GM23338 (cell line): Measurements from ENCODE around the gene CTDSPL.

Source experiments
- CREB1 ChIP-seq: fragments of 250-450 bp; sonication (Bioruptor Pico); IDR thresholded peaks from 2 replicates; pipeline ENCODE4 v1.5.0; 2020; ENCODE audit warnings: low read depth, mild to moderate bottlenecking, moderate library complexity
- EZH2 ChIP-seq: fragments of 200-600 bp; sonication (generic); IDR thresholded peaks from one replicate; pipeline ENCODE4 v1.8.0; 2017; ENCODE audit warnings: antibody characterized with exemption, mild to moderate bottlenecking, low read depth; ENCODE audit not compliant: unreplicated experiment
- EZH2phosphoT487 ChIP-seq: fragments of 200-600 bp; sonication (generic); IDR thresholded peaks from one replicate; pipeline ENCODE4 v1.8.1; 2018; ENCODE audit warnings: antibody characterized with exemption; ENCODE audit not compliant: unreplicated experiment
- JUNB ChIP-seq: IDR thresholded peaks from one replicate; pipeline ENCODE4 v1.6.1; 2016; ENCODE audit warnings: antibody characterized with exemption; ENCODE audit not compliant: unreplicated experiment
- NANOG ChIP-seq: IDR thresholded peaks from 2 replicates; pipeline ENCODE4 v1.6.1; 2016; ENCODE audit warnings: antibody characterized with exemption, borderline replicate concordance
- POLR2AphosphoS5 ChIP-seq: IDR thresholded peaks from 2 replicates; pipeline ENCODE4 v1.6.1; 2016; ENCODE audit warnings: antibody characterized with exemption, low read depth
- ZNF114 ChIP-seq: fragments of 250-450 bp; sonication (Bioruptor Pico); IDR thresholded peaks from 2 replicates; pipeline ENCODE4 v1.5.0; 2020; ENCODE audit warnings: mild to moderate bottlenecking, moderate library complexity
- ZNF331 ChIP-seq: fragments of 250-450 bp; sonication (Bioruptor Pico); IDR thresholded peaks from 2 replicates; pipeline ENCODE4 v1.5.0; 2020; ENCODE audit warnings: low read depth, mild to moderate bottlenecking, moderate library complexity
- TF ChIP-seq, protein P1 (sequence below): fragments of 250-450 bp; sonication (Bioruptor Pico); IDR thresholded peaks from 2 replicates; pipeline ENCODE4 v1.5.0; 2020; ENCODE audit warnings: mild to moderate bottlenecking, moderate library complexity
- TF ChIP-seq, protein P2 (sequence below): IDR thresholded peaks from one replicate; pipeline ENCODE4 v1.6.1; 2018; ENCODE audit warnings: antibody characterized with exemption; ENCODE audit not compliant: unreplicated experiment
- TF ChIP-seq, protein P3 (sequence below), 2 experiments: fragments of 200-600 bp in 1 of 2; sonication (generic) in 1 of 2; conservative IDR thresholded peaks; 2 replicates each; pipeline versions ENCODE4 v1.5.1 to v1.6.1; 2016 to 2017; ENCODE audit warnings: antibody characterized with exemption in 2 of 2, low read depth in 2 of 2, mild to moderate bottlenecking in 2 of 2, moderate library complexity in 1 of 2
- TF ChIP-seq, protein P4 (sequence below): IDR thresholded peaks from 2 replicates; pipeline ENCODE4 v1.6.1; 2016; ENCODE audit warnings: antibody characterized with exemption

DNA sequence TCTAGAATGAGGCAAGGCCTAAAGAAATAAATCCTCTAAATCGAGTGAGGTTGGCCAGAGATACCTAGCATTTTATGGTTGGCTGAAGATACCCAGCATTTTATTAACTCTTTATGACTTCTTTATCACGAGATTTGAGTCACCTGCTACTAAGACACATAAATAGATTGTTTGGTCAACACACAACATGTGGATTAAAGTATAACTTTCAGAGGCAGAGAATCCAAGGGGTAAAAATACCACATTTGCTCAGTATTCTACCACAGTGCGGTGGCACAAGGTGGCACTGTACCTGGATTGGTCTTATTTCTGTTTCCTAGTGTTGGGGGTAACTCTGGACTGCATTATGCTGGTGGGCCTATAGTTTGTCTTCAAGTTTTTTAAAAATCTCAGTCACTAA lies 102.0 kb downstream of the CTDSPL start:
- TF ChIP-seq POLR2AphosphoS5 (no peak), JUNB (no peak), EZH2 (no peak), CREB1 (no peak), EZH2phosphoT487 (no peak), NANOG (no peak), ZNF331 (CRISPR knock-in tag) (no peak), ZNF114 (CRISPR knock-in tag) (no peak)
- TF ChIP-seq, protein P1, sequence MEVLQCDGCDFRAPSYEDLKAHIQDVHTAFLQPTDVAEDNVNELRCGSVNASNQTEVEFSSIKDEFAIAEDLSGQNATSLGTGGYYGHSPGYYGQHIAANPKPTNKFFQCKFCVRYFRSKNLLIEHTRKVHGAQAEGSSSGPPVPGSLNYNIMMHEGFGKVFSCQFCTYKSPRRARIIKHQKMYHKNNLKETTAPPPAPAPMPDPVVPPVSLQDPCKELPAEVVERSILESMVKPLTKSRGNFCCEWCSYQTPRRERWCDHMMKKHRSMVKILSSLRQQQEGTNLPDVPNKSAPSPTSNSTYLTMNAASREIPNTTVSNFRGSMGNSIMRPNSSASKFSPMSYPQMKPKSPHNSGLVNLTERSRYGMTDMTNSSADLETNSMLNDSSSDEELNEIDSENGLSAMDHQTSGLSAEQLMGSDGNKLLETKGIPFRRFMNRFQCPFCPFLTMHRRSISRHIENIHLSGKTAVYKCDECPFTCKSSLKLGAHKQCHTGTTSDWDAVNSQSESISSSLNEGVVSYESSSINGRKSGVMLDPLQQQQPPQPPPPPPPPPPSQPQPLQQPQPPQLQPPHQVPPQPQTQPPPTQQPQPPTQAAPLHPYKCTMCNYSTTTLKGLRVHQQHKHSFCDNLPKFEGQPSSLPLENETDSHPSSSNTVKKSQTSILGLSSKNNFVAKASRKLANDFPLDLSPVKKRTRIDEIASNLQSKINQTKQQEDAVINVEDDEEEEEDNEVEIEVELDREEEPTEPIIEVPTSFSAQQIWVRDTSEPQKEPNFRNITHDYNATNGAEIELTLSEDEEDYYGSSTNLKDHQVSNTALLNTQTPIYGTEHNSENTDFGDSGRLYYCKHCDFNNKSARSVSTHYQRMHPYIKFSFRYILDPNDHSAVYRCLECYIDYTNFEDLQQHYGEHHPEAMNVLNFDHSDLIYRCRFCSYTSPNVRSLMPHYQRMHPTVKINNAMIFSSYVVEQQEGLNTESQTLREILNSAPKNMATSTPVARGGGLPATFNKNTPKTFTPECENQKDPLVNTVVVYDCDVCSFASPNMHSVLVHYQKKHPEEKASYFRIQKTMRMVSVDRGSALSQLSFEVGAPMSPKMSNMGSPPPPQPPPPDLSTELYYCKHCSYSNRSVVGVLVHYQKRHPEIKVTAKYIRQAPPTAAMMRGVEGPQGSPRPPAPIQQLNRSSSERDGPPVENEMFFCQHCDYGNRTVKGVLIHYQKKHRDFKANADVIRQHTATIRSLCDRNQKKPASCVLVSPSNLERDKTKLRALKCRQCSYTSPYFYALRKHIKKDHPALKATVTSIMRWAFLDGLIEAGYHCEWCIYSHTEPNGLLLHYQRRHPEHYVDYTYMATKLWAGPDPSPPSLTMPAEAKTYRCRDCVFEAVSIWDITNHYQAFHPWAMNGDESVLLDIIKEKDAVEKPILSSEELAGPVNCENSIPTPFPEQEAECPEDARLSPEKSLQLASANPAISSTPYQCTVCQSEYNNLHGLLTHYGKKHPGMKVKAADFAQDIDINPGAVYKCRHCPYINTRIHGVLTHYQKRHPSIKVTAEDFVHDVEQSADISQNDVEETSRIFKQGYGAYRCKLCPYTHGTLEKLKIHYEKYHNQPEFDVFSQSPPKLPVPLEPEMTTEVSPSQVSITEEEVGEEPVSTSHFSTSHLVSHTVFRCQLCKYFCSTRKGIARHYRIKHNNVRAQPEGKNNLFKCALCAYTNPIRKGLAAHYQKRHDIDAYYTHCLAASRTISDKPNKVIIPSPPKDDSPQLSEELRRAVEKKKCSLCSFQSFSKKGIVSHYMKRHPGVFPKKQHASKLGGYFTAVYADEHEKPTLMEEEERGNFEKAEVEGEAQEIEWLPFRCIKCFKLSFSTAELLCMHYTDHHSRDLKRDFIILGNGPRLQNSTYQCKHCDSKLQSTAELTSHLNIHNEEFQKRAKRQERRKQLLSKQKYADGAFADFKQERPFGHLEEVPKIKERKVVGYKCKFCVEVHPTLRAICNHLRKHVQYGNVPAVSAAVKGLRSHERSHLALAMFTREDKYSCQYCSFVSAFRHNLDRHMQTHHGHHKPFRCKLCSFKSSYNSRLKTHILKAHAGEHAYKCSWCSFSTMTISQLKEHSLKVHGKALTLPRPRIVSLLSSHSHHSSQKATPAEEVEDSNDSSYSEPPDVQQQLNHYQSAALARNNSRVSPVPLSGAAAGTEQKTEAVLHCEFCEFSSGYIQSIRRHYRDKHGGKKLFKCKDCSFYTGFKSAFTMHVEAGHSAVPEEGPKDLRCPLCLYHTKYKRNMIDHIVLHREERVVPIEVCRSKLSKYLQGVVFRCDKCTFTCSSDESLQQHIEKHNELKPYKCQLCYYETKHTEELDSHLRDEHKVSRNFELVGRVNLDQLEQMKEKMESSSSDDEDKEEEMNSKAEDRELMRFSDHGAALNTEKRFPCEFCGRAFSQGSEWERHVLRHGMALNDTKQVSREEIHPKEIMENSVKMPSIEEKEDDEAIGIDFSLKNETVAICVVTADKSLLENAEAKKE = no peak
- TF ChIP-seq, protein P2, sequence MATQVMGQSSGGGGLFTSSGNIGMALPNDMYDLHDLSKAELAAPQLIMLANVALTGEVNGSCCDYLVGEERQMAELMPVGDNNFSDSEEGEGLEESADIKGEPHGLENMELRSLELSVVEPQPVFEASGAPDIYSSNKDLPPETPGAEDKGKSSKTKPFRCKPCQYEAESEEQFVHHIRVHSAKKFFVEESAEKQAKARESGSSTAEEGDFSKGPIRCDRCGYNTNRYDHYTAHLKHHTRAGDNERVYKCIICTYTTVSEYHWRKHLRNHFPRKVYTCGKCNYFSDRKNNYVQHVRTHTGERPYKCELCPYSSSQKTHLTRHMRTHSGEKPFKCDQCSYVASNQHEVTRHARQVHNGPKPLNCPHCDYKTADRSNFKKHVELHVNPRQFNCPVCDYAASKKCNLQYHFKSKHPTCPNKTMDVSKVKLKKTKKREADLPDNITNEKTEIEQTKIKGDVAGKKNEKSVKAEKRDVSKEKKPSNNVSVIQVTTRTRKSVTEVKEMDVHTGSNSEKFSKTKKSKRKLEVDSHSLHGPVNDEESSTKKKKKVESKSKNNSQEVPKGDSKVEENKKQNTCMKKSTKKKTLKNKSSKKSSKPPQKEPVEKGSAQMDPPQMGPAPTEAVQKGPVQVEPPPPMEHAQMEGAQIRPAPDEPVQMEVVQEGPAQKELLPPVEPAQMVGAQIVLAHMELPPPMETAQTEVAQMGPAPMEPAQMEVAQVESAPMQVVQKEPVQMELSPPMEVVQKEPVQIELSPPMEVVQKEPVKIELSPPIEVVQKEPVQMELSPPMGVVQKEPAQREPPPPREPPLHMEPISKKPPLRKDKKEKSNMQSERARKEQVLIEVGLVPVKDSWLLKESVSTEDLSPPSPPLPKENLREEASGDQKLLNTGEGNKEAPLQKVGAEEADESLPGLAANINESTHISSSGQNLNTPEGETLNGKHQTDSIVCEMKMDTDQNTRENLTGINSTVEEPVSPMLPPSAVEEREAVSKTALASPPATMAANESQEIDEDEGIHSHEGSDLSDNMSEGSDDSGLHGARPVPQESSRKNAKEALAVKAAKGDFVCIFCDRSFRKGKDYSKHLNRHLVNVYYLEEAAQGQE = no peak
- TF ChIP-seq, protein P3, sequence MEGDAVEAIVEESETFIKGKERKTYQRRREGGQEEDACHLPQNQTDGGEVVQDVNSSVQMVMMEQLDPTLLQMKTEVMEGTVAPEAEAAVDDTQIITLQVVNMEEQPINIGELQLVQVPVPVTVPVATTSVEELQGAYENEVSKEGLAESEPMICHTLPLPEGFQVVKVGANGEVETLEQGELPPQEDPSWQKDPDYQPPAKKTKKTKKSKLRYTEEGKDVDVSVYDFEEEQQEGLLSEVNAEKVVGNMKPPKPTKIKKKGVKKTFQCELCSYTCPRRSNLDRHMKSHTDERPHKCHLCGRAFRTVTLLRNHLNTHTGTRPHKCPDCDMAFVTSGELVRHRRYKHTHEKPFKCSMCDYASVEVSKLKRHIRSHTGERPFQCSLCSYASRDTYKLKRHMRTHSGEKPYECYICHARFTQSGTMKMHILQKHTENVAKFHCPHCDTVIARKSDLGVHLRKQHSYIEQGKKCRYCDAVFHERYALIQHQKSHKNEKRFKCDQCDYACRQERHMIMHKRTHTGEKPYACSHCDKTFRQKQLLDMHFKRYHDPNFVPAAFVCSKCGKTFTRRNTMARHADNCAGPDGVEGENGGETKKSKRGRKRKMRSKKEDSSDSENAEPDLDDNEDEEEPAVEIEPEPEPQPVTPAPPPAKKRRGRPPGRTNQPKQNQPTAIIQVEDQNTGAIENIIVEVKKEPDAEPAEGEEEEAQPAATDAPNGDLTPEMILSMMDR (conservative IDR thresholded peaks at IDR 0.05; ENCODE audit: low read depth in 2 of 2) = no peak
- TF ChIP-seq, protein P4, sequence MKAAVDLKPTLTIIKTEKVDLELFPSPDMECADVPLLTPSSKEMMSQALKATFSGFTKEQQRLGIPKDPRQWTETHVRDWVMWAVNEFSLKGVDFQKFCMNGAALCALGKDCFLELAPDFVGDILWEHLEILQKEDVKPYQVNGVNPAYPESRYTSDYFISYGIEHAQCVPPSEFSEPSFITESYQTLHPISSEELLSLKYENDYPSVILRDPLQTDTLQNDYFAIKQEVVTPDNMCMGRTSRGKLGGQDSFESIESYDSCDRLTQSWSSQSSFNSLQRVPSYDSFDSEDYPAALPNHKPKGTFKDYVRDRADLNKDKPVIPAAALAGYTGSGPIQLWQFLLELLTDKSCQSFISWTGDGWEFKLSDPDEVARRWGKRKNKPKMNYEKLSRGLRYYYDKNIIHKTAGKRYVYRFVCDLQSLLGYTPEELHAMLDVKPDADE = no peak
